IPS-18c (cell line): ENCODE measurements around the gene AGO4.
"Not testable (repeated sequence)": the region's sequence is repeated elsewhere in the genome, so short reads cannot be mapped to it uniquely, and the experiment has no call there.

Source experiments
- H3K4me3 ChIP-seq: 2 replicates; pipeline ENCODE4 v1.7.0; 2013; ENCODE audit warnings: low read depth, mild to moderate bottlenecking, low read length, moderate library complexity; ENCODE audit not compliant: insufficient read depth
- H3K9me3 ChIP-seq: one replicate; pipeline ENCODE4 v1.6.1; 2013; ENCODE audit warnings: mild to moderate bottlenecking, low read length, moderate library complexity; ENCODE audit not compliant: control insufficient read depth, insufficient read depth

Gene AGO4

GRCh38 chr1:35807614-35808449, at the start of gene AGO4:
TSS of gene AGO4 (plus strand) at chr1:35808016. CDS start at chr1:35808417, 401 bp downstream.
- H3K9me3 ChIP-seq, result no peaks in the 10 kb centered on the region

DNA sequence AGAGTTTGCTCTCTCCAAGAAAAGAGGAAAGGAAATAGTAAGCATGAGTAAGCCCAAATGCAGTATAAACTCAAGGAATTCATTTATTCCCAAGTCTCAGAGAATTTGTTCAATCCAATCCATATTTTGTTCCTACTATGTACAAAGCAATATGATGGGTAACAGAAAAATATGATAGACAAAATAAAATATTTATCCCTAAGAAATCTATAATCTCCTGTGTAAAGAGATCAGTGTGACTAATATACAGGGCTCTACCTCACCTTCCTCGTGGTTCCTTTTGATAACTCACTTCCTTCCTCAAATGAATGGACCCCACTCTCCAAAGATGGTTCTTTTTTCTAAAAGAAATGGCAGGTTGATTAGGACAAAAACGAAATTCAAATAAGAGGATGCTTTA, 45.7 kb upstream of the AGO4 start:
- Histone ChIP-seq H3K9me3 (no peaks in the 10 kb centered on the region), H3K4me3 (no peak overlapping the region)

More at GRCh38 chr1:35807614-35808449, at the start of gene AGO4:
- peak within 1 kb of the TSS; percentile 89 for H3K4me3 ChIP-seq

DNA sequence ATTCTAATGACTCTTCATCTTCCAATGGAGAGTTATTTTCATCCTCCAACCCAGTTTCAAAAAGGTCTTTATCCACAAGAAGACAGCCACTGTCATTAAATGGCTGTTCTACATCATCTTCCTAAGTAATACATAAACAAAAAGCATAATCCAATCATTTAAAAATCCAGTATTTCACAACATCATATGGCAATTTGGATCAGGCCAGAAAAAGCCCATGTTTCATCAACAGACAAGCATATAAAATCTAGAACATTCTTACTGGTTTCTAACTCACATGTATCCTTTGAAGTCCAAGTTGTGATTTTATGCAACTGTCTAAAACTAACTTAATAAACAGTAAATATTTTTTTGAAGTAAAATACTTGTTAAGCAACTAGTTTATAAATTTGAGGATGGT, 44.6 kb upstream of the AGO4 start:
- Histone ChIP-seq H3K4me3 (no peak overlapping the region), H3K9me3 (no peaks in the 10 kb centered on the region)

DNA sequence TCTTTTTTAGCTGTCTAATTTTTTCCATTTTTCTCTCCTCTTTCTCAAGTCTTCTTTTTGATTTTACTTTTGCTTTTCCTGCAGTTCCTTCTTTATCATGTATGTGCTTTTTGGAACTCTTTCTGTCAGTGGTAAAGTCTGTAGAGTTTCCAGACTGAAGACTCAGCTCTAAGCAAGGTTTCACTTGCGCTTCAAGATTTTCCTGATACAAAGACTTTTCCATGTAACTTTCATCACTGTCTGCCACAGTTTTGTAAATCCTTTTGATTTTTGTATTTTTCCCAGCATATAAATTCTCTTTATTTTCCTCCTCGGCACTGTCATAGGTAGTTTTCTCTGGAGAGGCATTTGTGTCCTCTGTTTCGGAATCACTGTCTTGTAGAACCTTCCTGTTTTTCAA, 43.5 kb upstream of the AGO4 start:
- Histone ChIP-seq H3K9me3 (no peaks in the 10 kb centered on the region), H3K4me3 (no peak overlapping the region)

GRCh38 chr1:35768350-35769187, 39.2 kb upstream of the AGO4 start:
- Histone ChIP-seq H3K9me3 (no peaks in the 10 kb centered on the region), H3K4me3 (peak overlapping the region; percentile 94)

GRCh38 chr1:35769188-35769758, 38.5 kb upstream of the AGO4 start:
- Histone ChIP-seq H3K9me3 (no peaks in the 10 kb centered on the region), H3K4me3 (peak overlapping the region; percentile 94)

GRCh38 chr1:35773711-35774110, 34.1 kb upstream of the AGO4 start:
- H3K9me3 ChIP-seq, result no peaks in the 10 kb centered on the region
- no peak overlapping the region for H3K4me3 ChIP-seq

DNA sequence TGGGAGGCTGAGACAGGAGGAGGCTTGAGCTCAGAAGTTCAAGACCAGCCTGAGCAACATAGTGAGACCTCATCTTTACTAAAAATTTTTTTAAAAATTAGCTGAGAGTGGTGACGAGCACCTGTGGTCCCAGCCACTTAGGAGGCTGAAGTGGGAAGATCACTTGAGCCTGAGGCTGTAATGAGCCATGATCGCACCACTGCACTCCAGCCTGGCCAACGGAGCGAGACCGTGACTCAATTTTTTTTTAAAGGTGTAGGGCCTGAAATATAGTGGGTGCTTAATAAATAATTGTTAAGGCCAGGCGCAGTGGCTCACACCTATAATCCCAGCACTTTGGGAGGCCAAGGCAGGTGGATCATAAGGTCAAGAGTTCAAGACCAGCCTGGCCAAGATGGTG, 31.6 kb upstream of the AGO4 start:
- not testable (repeated sequence) for H3K9me3 ChIP-seq, H3K4me3 ChIP-seq

GRCh38 chr1:35777109-35777508, 30.7 kb upstream of the AGO4 start:
- Histone ChIP-seq H3K9me3 (no peaks in the 10 kb centered on the region), H3K4me3 (no peak overlapping the region)

DNA sequence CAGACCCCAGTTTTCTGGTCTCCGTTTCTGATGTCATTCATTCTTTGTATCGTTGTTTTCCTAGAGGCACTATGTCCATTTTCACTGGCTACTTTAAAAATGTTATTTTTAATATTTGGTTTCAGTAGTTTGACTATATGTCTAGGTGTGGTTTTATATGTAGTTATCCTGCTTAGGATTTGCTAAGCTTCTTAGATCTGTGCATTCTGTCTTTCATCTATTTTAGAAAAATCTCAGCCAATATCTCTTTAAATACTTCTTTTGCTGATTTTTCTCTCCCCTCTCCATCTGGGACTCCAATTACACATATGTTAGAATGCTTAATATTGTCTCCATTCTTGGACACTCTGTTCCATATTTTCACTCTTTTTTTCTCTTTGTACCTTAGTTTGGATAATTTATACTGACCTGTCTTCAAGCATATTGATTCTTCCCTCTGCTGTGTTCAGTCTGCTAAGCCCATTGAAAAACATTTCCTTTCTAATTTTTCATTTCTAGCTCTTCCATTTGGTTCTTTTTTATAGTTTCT, 24.7 kb upstream of the AGO4 start:
- no peak overlapping the region for H3K4me3 ChIP-seq
- no peaks in the 10 kb centered on the region for H3K9me3 ChIP-seq

DNA sequence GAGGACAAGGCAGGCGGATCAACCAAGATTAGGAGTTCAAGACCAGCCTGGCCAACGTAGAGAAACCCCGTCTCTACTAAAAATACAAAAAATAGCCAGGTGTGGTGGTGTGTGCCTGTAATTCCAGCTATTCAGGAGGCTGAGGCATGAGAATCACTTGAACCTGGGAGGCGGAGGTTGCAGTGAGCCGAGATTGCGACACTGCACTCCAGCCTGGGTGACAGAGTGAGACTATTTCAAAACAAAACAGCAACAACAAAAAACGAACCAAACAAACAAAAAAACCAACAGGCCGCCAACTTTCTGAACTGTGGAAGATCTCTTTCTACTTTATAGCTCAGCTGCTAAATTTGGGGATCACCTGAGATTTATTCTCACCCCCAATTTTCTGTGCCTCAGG, 23.5 kb upstream of the AGO4 start:
- not testable (repeated sequence) for H3K4me3 ChIP-seq, H3K9me3 ChIP-seq

DNA sequence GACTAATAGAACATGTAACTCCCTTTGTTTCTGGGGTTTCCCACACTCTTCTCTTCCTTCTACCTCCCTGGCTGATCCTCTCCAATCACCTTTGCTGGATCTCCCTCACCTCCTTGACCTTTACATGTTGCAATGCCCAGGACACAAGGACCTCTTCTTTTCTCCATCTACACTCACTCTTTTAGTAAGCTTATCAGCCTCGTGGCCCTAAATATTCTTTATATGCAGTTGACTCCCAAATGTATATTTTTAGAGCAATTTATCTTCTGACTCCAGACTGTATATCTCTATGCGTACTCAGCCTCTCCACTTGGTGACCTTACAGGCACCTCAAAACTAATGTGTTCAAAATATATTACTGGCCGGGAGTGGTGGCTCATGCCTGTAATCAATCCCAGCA, 19.7 kb upstream of the AGO4 start:
- H3K4me3 ChIP-seq, result no peak overlapping the region
- H3K9me3 ChIP-seq, result no peaks in the 10 kb centered on the region

DNA sequence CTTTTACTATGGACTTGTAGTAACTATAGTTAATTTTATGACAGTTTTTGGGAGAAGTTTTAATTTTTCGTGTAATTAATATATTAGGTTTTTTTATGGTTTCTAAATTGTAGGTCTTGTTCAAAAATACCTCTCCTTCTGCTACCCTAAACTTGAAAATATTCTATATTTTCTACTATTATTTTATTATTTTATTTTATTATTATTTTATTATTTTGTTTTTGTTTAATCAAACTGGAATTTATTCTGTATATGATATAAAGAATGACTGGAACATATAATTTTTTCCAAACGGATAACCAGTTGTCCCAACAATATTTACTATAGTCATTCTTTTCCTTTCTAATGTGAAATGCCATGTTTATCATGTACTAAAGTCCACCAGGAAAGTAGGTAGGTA, 17.1 kb upstream of the AGO4 start:
- Histone ChIP-seq H3K4me3 (no peak overlapping the region), H3K9me3 (peaks cover 2% of the 10 kb centered on the region)

DNA sequence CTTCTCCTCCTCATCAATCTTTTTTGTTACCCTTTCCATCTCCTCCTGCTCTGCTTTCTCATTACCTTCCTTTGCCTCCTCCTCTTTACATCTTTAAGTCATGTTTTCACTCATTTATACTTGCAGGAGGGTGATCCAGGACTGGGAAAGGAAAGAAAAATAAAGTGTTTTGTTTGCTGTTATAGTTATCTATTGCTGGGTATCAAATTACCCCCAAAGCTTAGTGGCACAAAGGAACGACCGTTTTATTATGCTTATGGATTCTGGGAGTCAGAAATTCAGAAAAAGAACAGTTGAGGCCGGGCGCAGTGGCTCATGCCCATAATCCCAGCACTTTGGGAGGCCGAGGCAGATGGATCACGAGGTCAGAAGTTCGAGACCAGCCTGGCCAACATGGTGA, 12.5 kb upstream of the AGO4 start:
- H3K9me3 ChIP-seq, result peaks cover 2% of the 10 kb centered on the region
- H3K4me3 ChIP-seq, result no peak overlapping the region

- Histone ChIP-seq H3K4me3 (no peak overlapping the region), H3K9me3 (peaks cover 2% of the 10 kb centered on the region)
These were observed 10.4 kb upstream of the AGO4 start for GRCh38 chr1:35797380-35797779.

GRCh38 chr1:35798019-35798418, 9.8 kb upstream of the AGO4 start:
- H3K9me3 ChIP-seq, H3K4me3 ChIP-seq: not testable (repeated sequence)

GRCh38 chr1:35800167-35800887, 7.5 kb upstream of the AGO4 start:
- H3K4me3 ChIP-seq, H3K9me3 ChIP-seq: not testable (repeated sequence)
